ENCODE results near the gene DUT. TPM values are rescaled to one million over a fixed set of nuclear protein-coding genes. Genes with fewer than 3 reads are reported as not detected.

DUT gene
- total RNA-seq, 2 experiments from 2014 or later = 371 to 500 TPM

- Mint-ChIP-seq H3K9me3 (ENCODE audit: low read depth) (no peaks in the 10 kb centered on the region), H3K4me1 (no peaks in the 10 kb centered on the region), H3K27me3 (peaks cover 5% of the 10 kb centered on the region), H3K36me3 (ENCODE audit: low read depth) (no peaks in the 10 kb centered on the region), H3K4me3 (no peak overlapping the region), H3K27ac (no peak overlapping the region)
- peak; percentile 69 for DNase-seq
- ChIA-PET CTCF (interaction anchor here (0.6 to 3.1 kb wide), 14 partner anchors 9 to 1156 kb away, joined by 3 to 26 read pairs (median 5); no protein-coding TSS in a partner anchor), POLR2A (no interaction called here)
- intact Hi-C loops (cut with DNase I, micrococcal nuclease) = loop anchor here (5.0 to 10.0 kb wide), 4 partner anchors 638 to 1792 kb away; partner anchors contain the start of genes FGF7 (in 1 of the 2) and SEMA6D (in 1 of the 2)
- ATAC-seq = peak; percentile 79
Measured at GRCh38 chr15:48352474-48353072, 21.3 kb downstream of the DUT start.

- H3K9me3 Mint-ChIP-seq (ENCODE audit: low read depth) = no peaks in the 10 kb centered on the region
- no peak for DNase-seq
- peaks cover 5% of the 10 kb centered on the region for H3K27me3 Mint-ChIP-seq
- H3K36me3 Mint-ChIP-seq (ENCODE audit: low read depth) = no peaks in the 10 kb centered on the region
- no peak overlapping the region for H3K27ac Mint-ChIP-seq
- no peak for ATAC-seq
- peaks cover 7% of the 10 kb centered on the region for H3K4me1 Mint-ChIP-seq
- ChIA-PET POLR2A (no interaction called here), CTCF (interaction anchor here (0.7 to 1.5 kb wide), 3 partner anchors 19 to 106 kb away, joined by 3 to 4 read pairs (median 3); no protein-coding TSS in a partner anchor)
- no peak overlapping the region for H3K4me3 Mint-ChIP-seq
- intact Hi-C loops (cut with DNase I, micrococcal nuclease) = loop anchor here (5.0 to 10.0 kb wide), 4 partner anchors 640 to 1790 kb away; partner anchors contain the start of genes FGF7 (in 1 of the 2) and SEMA6D (in 1 of the 2)
Measured at GRCh38 chr15:48354694-48355303, 23.6 kb downstream of the DUT start.

GRCh38 chr15:48355377-48355776, 24.1 kb downstream of the DUT start:
- Mint-ChIP-seq H3K27ac (no peak overlapping the region), H3K36me3 (ENCODE audit: low read depth) (no peaks in the 10 kb centered on the region), H3K9me3 (ENCODE audit: low read depth) (no peaks in the 10 kb centered on the region), H3K27me3 (peaks cover 5% of the 10 kb centered on the region), H3K4me3 (no peak overlapping the region), H3K4me1 (peaks cover 7% of the 10 kb centered on the region)
- ChIA-PET CTCF (interaction anchor here (1.4 to 1.9 kb wide), 3 partner anchors 14 to 68 kb away, joined by 3 to 7 read pairs (median 4); no protein-coding TSS in a partner anchor), POLR2A (no interaction called here)
- DNase-seq (no peak), ATAC-seq (no peak)
- intact Hi-C loops (cut with DNase I, micrococcal nuclease) = loop anchor here in 1 of 2 experiments (10.0 kb wide), 3 partner anchors 641 to 1789 kb away; partner anchors contain the start of genes FGF7 and SEMA6D

- no peaks in the 10 kb centered on the region for H3K9me3 Mint-ChIP-seq (ENCODE audit: low read depth)
- no peaks in the 10 kb centered on the region for H3K27me3 Mint-ChIP-seq
- H3K27ac Mint-ChIP-seq = no peak overlapping the region
- ATAC-seq (no peak), DNase-seq (no peak)
- intact Hi-C loops (cut with DNase I, micrococcal nuclease) = loop anchor here in 1 of 2 experiments (2.0 to 10.0 kb wide), 4 partner anchors 502 to 1786 kb away; partner anchors contain the start of genes FGF7 and SEMA6D
- H3K4me1 Mint-ChIP-seq = peaks cover 7% of the 10 kb centered on the region
- no peaks in the 10 kb centered on the region for H3K36me3 Mint-ChIP-seq (ENCODE audit: low read depth)
- H3K4me3 Mint-ChIP-seq = no peak overlapping the region
- ChIA-PET POLR2A (no interaction called here), CTCF (interaction anchor here (0.6 to 1.7 kb wide), 4 partner anchors 23 to 787 kb away, joined by 3 to 4 read pairs (median 3); no protein-coding TSS in a partner anchor)
Measured at GRCh38 chr15:48358229-48359152, 27.3 kb downstream of the DUT start.

GRCh38 chr15:48360841-48361240, 29.6 kb downstream of the DUT start:
- DNase-seq (peak; percentile 7), ATAC-seq (no peak)
- Mint-ChIP-seq H3K4me1 (peaks cover 7% of the 10 kb centered on the region), H3K9me3 (ENCODE audit: low read depth) (no peaks in the 10 kb centered on the region), H3K27me3 (no peaks in the 10 kb centered on the region), H3K36me3 (ENCODE audit: low read depth) (no peaks in the 10 kb centered on the region), H3K4me3 (no peak overlapping the region), H3K27ac (no peak overlapping the region)
- CTCF ChIA-PET = no interaction called here
- POLR2A ChIA-PET = no interaction called here
- intact Hi-C loops (cut with DNase I, micrococcal nuclease) = no loop called here

GRCh38 chr15:48361685-48362084, 30.5 kb downstream of the DUT start:
- ATAC-seq = no peak
- no peak overlapping the region for H3K4me3 Mint-ChIP-seq
- no peak for DNase-seq
- no peak overlapping the region for H3K27ac Mint-ChIP-seq
- intact Hi-C loops (cut with DNase I, micrococcal nuclease) = no loop called here
- ChIA-PET CTCF (interaction anchor here (0.6 to 1.4 kb wide), 2 partner anchors 9 to 1185 kb away, joined by 3 to 7 read pairs; no protein-coding TSS in a partner anchor), POLR2A (no interaction called here)
- H3K9me3 Mint-ChIP-seq (ENCODE audit: low read depth) = no peaks in the 10 kb centered on the region
- H3K27me3 Mint-ChIP-seq = no peaks in the 10 kb centered on the region
- H3K36me3 Mint-ChIP-seq (ENCODE audit: low read depth) = no peaks in the 10 kb centered on the region
- peaks cover 7% of the 10 kb centered on the region for H3K4me1 Mint-ChIP-seq

GRCh38 chr15:48363474-48363873, 32.2 kb downstream of the DUT start:
- Mint-ChIP-seq H3K4me3 (no peak overlapping the region), H3K9me3 (ENCODE audit: low read depth) (no peaks in the 10 kb centered on the region), H3K36me3 (ENCODE audit: low read depth) (no peaks in the 10 kb centered on the region), H3K4me1 (peaks cover 5% of the 10 kb centered on the region), H3K27me3 (peaks cover 3% of the 10 kb centered on the region), H3K27ac (no peak overlapping the region)
- intact Hi-C loops (cut with DNase I, micrococcal nuclease) = no loop called here
- CTCF ChIA-PET = interaction anchor here (2.0 kb wide), 1 partner anchor 11 kb away, joined by 10 read pairs; no protein-coding TSS in a partner anchor
- POLR2A ChIA-PET = no interaction called here
- DNase-seq (no peak), ATAC-seq (no peak)

GRCh38 chr15:48365575-48365974, 34.3 kb downstream of the DUT start:
- intact Hi-C loops (cut with DNase I, micrococcal nuclease) = no loop called here
- no peak overlapping the region for H3K27ac Mint-ChIP-seq
- H3K4me1 Mint-ChIP-seq = no peaks in the 10 kb centered on the region
- ChIA-PET POLR2A (no interaction called here), CTCF (interaction anchor here (2.0 kb wide), 1 partner anchor 13 kb away, joined by 10 read pairs; no protein-coding TSS in a partner anchor)
- no peak for ATAC-seq
- no peak for DNase-seq
- H3K36me3 Mint-ChIP-seq (ENCODE audit: low read depth) = no peaks in the 10 kb centered on the region
- H3K9me3 Mint-ChIP-seq (ENCODE audit: low read depth) = no peaks in the 10 kb centered on the region
- peaks cover 6% of the 10 kb centered on the region for H3K27me3 Mint-ChIP-seq
- H3K4me3 Mint-ChIP-seq = no peak overlapping the region

- Mint-ChIP-seq H3K36me3 (ENCODE audit: low read depth) (no peaks in the 10 kb centered on the region), H3K27ac (no peak overlapping the region), H3K9me3 (ENCODE audit: low read depth) (no peaks in the 10 kb centered on the region), H3K4me3 (no peak overlapping the region), H3K4me1 (no peaks in the 10 kb centered on the region), H3K27me3 (peaks cover 6% of the 10 kb centered on the region)
- POLR2A ChIA-PET = no interaction called here
- DNase-seq (no peak), ATAC-seq (no peak)
- intact Hi-C loops (cut with DNase I, micrococcal nuclease) = no loop called here
- CTCF ChIA-PET = interaction anchor here (1.1 kb wide), 1 partner anchor 25 kb away, joined by 3 read pairs; no protein-coding TSS in a partner anchor
Measured at GRCh38 chr15:48366584-48367312, 35.5 kb downstream of the DUT start.

GRCh38 chr15:48367483-48367882, 36.3 kb downstream of the DUT start:
- no peak for ATAC-seq
- intact Hi-C loops (cut with DNase I, micrococcal nuclease) = no loop called here
- no peaks in the 10 kb centered on the region for H3K9me3 Mint-ChIP-seq (ENCODE audit: low read depth)
- H3K27me3 Mint-ChIP-seq = peaks cover 6% of the 10 kb centered on the region
- POLR2A ChIA-PET = no interaction called here
- no peak overlapping the region for H3K27ac Mint-ChIP-seq
- no peaks in the 10 kb centered on the region for H3K36me3 Mint-ChIP-seq (ENCODE audit: low read depth)
- no peak overlapping the region for H3K4me3 Mint-ChIP-seq
- DNase-seq = no peak
- H3K4me1 Mint-ChIP-seq = no peaks in the 10 kb centered on the region
- CTCF ChIA-PET = no interaction called here

Measured in activated CD4-positive, alpha-beta T cell treated with anti-CD3 and anti-CD28 coated beads for 36 hours (primary cell).